ENCODE measurements around the gene CTCFL. TPM values are rescaled to one million over a fixed set of nuclear protein-coding genes. Genes with fewer than 3 reads are reported as not detected.

The CTCFL gene
- total RNA-seq, 3 donors from 2014 or later (not counting 1 experiment from before 2014, with no cell fraction given): not detected

DNA sequence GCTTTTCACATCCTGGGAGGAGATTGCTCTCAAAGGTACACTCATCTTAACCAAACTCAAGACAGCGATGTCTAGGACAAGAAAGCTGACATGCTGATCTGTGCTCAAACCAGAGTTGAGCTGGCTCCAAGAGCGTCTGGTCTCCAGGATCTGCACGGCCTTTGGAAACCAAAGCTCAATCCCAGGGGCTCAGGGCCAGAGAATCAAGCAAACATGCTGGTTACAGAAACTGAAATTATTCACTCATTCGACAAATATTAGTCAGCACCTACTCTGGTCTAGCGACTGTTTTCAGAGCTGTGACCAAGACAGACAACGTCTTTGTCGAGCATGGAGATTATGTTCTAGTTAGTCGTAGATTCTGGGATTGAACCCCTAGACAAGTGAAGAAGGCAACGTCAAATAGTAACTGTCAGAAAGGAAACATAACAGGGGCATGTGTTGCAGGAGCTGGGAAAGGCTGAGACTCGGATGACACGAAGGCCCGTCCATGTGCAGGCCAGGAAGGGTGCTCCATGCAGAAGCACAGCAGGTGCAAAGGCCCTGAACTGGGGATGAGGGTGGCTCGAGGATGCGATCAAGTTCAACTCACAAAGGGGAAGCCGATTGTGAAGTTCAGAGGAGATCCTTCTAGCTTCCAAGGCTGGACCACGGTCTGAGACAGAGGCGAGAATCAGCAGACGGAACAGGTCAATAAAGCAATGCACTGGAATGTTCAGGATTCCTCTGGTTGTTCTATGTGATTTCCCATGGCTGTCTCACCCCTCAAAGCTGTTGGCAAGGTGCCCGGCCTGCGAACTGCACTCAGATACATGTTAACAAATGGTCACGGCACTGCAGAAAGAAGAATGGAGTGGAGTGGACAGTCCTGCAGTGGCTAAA is 23.5 kb upstream of the CTCFL start:
- no peaks in the 10 kb centered on the region for H3K36me3 ChIP-seq (ENCODE audit: control insufficient read depth, insufficient read depth, low read length)
- TF ChIP-seq, protein P1, sequence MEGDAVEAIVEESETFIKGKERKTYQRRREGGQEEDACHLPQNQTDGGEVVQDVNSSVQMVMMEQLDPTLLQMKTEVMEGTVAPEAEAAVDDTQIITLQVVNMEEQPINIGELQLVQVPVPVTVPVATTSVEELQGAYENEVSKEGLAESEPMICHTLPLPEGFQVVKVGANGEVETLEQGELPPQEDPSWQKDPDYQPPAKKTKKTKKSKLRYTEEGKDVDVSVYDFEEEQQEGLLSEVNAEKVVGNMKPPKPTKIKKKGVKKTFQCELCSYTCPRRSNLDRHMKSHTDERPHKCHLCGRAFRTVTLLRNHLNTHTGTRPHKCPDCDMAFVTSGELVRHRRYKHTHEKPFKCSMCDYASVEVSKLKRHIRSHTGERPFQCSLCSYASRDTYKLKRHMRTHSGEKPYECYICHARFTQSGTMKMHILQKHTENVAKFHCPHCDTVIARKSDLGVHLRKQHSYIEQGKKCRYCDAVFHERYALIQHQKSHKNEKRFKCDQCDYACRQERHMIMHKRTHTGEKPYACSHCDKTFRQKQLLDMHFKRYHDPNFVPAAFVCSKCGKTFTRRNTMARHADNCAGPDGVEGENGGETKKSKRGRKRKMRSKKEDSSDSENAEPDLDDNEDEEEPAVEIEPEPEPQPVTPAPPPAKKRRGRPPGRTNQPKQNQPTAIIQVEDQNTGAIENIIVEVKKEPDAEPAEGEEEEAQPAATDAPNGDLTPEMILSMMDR (IDR thresholded peaks at IDR 0.05): no peak
- DNase-seq (no peak), ATAC-seq (no peak)
- no peak overlapping the region for H3K27ac ChIP-seq (ENCODE audit: low read length)
- Mint-ChIP-seq H3K4me3 (no peak overlapping the region), H3K36me3 (no peaks in the 10 kb centered on the region), H3K9me3 (no peaks in the 10 kb centered on the region), H3K27ac (no peak overlapping the region), H3K27me3 (ENCODE audit: low read depth in 2 of 2) (peaks cover 8 to 38% of the 10 kb centered on the region in 2 donors), H3K4me1 (no peaks in the 10 kb centered on the region)
- no peaks in the 10 kb centered on the region for H3K9me3 ChIP-seq (ENCODE audit: control insufficient read depth, insufficient read depth, low read length)
- H3K27me3 ChIP-seq (ENCODE audit: control insufficient read depth, insufficient read depth, low read length): no peaks in the 10 kb centered on the region
- 85% methylated on average over 21 of the region's 21 CpGs for WGBS (ENCODE audit: insufficient coverage)
- no peak overlapping the region for H3K4me3 ChIP-seq (ENCODE audit: low read length)
- intact Hi-C loops (cut with micrococcal nuclease): no loop called here
- H3K4me1 ChIP-seq (ENCODE audit: control insufficient read depth, insufficient read depth, low read length): no peaks in the 10 kb centered on the region

DNA sequence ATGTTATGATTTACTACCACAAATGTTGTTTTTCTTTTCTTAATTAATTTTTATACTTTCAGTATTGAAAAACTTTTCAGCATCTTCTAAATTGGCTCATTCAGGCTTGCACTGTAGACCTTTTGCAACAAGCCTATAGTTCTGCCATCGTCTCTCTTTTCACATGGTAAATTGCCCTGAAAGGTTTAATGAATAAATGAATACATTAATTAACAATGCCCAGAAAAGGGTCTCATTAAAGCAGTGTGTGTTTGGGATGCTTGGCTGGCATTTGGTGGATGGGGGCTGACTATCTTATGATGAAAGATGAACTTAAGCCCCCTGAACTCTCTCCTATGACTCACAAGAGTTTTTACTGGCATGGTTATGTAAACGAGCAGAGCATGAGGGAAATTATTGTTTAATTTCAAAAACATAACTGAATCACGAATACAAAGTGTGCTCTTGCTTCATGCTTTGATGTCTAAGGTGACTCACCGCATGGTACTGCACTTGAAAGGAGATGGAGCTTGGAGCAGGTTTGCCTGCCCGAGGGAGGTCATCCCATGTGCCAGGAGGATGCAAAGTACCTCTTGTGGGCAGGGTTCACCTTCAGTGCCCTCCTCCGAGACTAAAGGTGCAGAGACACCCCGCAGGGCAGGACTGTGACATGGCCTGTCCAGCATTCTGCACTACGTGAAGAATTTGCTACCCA is 22.2 kb upstream of the CTCFL start:
- H3K27ac Mint-ChIP-seq: no peak overlapping the region
- TF ChIP-seq, protein P1 (IDR thresholded peaks at IDR 0.05): no peak
- Histone ChIP-seq H3K4me3 (ENCODE audit: low read length) (no peak overlapping the region), H3K4me1 (ENCODE audit: control insufficient read depth, insufficient read depth, low read length) (no peaks in the 10 kb centered on the region), H3K27ac (ENCODE audit: low read length) (no peak overlapping the region), H3K36me3 (ENCODE audit: control insufficient read depth, insufficient read depth, low read length) (no peaks in the 10 kb centered on the region), H3K9me3 (ENCODE audit: control insufficient read depth, insufficient read depth, low read length) (no peaks in the 10 kb centered on the region), H3K27me3 (ENCODE audit: control insufficient read depth, insufficient read depth, low read length) (no peaks in the 10 kb centered on the region)
- intact Hi-C loops (cut with micrococcal nuclease): no loop called here
- WGBS (ENCODE audit: insufficient coverage): 84% methylated on average over 7 of the region's 8 CpGs
- no peaks in the 10 kb centered on the region for H3K9me3 Mint-ChIP-seq
- DNase-seq (no peak), ATAC-seq (no peak)
- H3K27me3 Mint-ChIP-seq (ENCODE audit: low read depth in 2 of 2): peaks cover 8 to 43% of the 10 kb centered on the region in 2 donors
- H3K4me1 Mint-ChIP-seq: no peaks in the 10 kb centered on the region
- no peak overlapping the region for H3K4me3 Mint-ChIP-seq
- no peaks in the 10 kb centered on the region for H3K36me3 Mint-ChIP-seq

DNA sequence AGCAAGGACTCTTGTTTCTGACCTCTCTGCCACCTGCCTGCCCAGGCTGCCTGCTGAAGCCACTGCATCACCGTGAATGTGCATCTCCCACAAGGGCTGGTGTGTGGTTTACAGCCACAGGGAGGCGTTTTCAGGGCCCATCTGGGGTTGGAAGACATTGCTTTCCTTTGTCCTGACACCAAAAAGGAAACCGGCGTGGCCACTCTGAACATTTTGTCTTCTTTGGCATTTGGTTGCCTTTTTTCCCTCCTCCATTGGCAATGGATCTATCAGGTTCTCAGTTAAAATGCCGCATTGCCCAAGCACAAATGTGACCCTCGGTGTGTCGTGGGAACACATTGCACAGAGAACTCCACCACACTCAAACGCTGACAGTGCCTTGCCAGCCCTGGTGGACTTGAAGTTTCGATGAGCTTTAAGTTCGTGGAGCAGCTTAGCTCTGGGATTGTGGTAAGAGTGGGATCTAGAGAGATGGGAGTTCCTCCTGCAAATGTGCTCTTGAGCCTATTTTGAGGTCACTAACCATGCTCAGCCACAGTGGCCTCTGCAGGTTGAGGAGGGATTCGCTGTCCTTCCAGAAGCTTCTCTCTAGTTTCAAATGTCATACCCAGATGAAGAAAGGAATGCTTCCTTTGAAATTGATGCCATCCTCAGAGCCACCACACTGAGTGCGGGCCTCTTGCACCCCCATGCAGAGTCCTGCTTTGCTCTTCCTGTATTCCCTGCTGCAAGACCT is 21.2 kb upstream of the CTCFL start:
- ATAC-seq (no peak), DNase-seq (no peak)
- intact Hi-C loops (cut with micrococcal nuclease): no loop called here
- TF ChIP-seq, protein P1 (IDR thresholded peaks at IDR 0.05): no peak
- Histone ChIP-seq H3K36me3 (ENCODE audit: control insufficient read depth, insufficient read depth, low read length) (no peaks in the 10 kb centered on the region), H3K4me3 (ENCODE audit: low read length) (no peak overlapping the region), H3K4me1 (ENCODE audit: control insufficient read depth, insufficient read depth, low read length) (no peaks in the 10 kb centered on the region), H3K27ac (ENCODE audit: low read length) (no peak overlapping the region), H3K27me3 (ENCODE audit: control insufficient read depth, insufficient read depth, low read length) (no peaks in the 10 kb centered on the region), H3K9me3 (ENCODE audit: control insufficient read depth, insufficient read depth, low read length) (no peaks in the 10 kb centered on the region)
- 84% methylated on average over 12 of the region's 12 CpGs for WGBS (ENCODE audit: insufficient coverage)
- H3K9me3 Mint-ChIP-seq: no peaks in the 10 kb centered on the region
- H3K27ac Mint-ChIP-seq: no peak overlapping the region
- peaks cover 8 to 44% of the 10 kb centered on the region in 2 donors for H3K27me3 Mint-ChIP-seq (ENCODE audit: low read depth in 2 of 2)
- no peak overlapping the region for H3K4me3 Mint-ChIP-seq
- no peaks in the 10 kb centered on the region for H3K4me1 Mint-ChIP-seq
- H3K36me3 Mint-ChIP-seq: no peaks in the 10 kb centered on the region

Data from natural killer cell (primary cell).